Mesenchymal stem cell (in vitro differentiated cells and primary cell): ENCODE results near the gene DMBX1.

Source experiments
- DNase-seq: peaks from one replicate; pipeline ENCODE4 v3.0.0-alpha.2; 2013
- H2AFZ ChIP-seq: one replicate; pipeline ENCODE4 v1.6.1; 2013; ENCODE audit warnings: low read depth, mild to moderate bottlenecking, control low read depth, inconsistent platforms, low read length, moderate library complexity
- H2AK5ac ChIP-seq: 2 replicates; pipeline ENCODE4 v1.6.1; 2013; ENCODE audit warnings: low read length, moderate library complexity, mild to moderate bottlenecking, inconsistent platforms; ENCODE audit not compliant: severe bottlenecking
- H2BK120ac ChIP-seq: one replicate; pipeline ENCODE4 v1.6.1; 2013; ENCODE audit warnings: low read depth, mild to moderate bottlenecking, inconsistent platforms, low read length, moderate library complexity
- H2BK12ac ChIP-seq, 2 experiments: one replicate each; pipeline ENCODE4 v1.6.1; 2013; ENCODE audit warnings: inconsistent platforms in 2 of 2, low read length in 2 of 2, mild to moderate bottlenecking in 2 of 2, moderate library complexity in 2 of 2, control low read depth in 1 of 2
- H2BK15ac ChIP-seq: one replicate; pipeline ENCODE4 v1.6.1; 2013; ENCODE audit warnings: mild to moderate bottlenecking, low read depth, inconsistent platforms; ENCODE audit not compliant: poor library complexity, severe bottlenecking
- H2BK5ac ChIP-seq: 2 replicates; pipeline ENCODE4 v1.6.1; 2013; ENCODE audit warnings: low read depth, mild to moderate bottlenecking, low read length, control low read depth, inconsistent platforms; ENCODE audit not compliant: poor library complexity, severe bottlenecking
- H3K14ac ChIP-seq, 2 experiments: one replicate each; pipeline ENCODE4 v1.6.1; 2013; ENCODE audit warnings: inconsistent platforms in 2 of 2, low read length in 2 of 2, control low read depth in 1 of 2, mild to moderate bottlenecking in 1 of 2, moderate library complexity in 1 of 2
- H3K18ac ChIP-seq, 2 experiments: one replicate each; pipeline ENCODE4 v1.6.1; 2013; ENCODE audit warnings: inconsistent platforms in 2 of 2, low read length in 2 of 2, control low read depth in 1 of 2, low read depth in 1 of 2, mild to moderate bottlenecking in 1 of 2
- H3K23ac ChIP-seq, 2 experiments: one replicate each; pipeline ENCODE4 v1.6.1; 2013; ENCODE audit warnings: inconsistent platforms in 2 of 2, low read length in 2 of 2, mild to moderate bottlenecking in 2 of 2, moderate library complexity in 2 of 2, control low read depth in 1 of 2
- H3K27ac ChIP-seq: 2 replicates; pipeline ENCODE4 v1.5.1; 2013; ENCODE audit warnings: mild to moderate bottlenecking, moderate library complexity, low read length, control low read depth, inconsistent platforms; ENCODE audit not compliant: poor library complexity, severe bottlenecking
- H3K27me3 ChIP-seq, 2 experiments: 2 replicates each; pipeline versions ENCODE4 v1.6.1 to v1.7.0; 2013; ENCODE audit warnings: low read length in 2 of 2, mild to moderate bottlenecking in 2 of 2, moderate library complexity in 2 of 2, control low read depth in 1 of 2, inconsistent platforms in 1 of 2; ENCODE audit not compliant: control insufficient read depth in 1 of 2, insufficient read depth in 1 of 2
- H3K36me3 ChIP-seq, 2 experiments: 2 replicates each; pipeline versions ENCODE4 v1.6.1 to v1.7.0; 2013; ENCODE audit warnings: low read length in 2 of 2, control low read depth in 1 of 2, inconsistent platforms in 1 of 2, low read depth in 1 of 2, mild to moderate bottlenecking in 1 of 2; ENCODE audit not compliant: insufficient read depth in 2 of 2, control insufficient read depth in 1 of 2
- H3K4ac ChIP-seq, 2 experiments: one replicate each; pipeline ENCODE4 v1.6.1; 2013; ENCODE audit warnings: inconsistent platforms in 2 of 2, low read length in 2 of 2, mild to moderate bottlenecking in 2 of 2, moderate library complexity in 2 of 2, control low read depth in 1 of 2, low read depth in 1 of 2
- H3K4me1 ChIP-seq: 2 replicates; pipeline ENCODE4 v1.6.1; 2013; ENCODE audit warnings: low read depth, low read length, control low read depth; ENCODE audit not compliant: control insufficient read depth, insufficient read depth
- H3K4me2 ChIP-seq: 2 replicates; pipeline ENCODE4 v1.6.1; 2013; ENCODE audit warnings: low read length, mild to moderate bottlenecking, inconsistent platforms; ENCODE audit not compliant: poor library complexity, severe bottlenecking
- H3K4me3 ChIP-seq, 2 experiments: 2 replicates each; pipeline versions ENCODE4 v1.5.1 to v1.7.0; 2013; ENCODE audit warnings: low read length in 2 of 2, mild to moderate bottlenecking in 2 of 2, control low read depth in 1 of 2, low read depth in 1 of 2; ENCODE audit not compliant: insufficient read depth in 1 of 2
- H3K79me1 ChIP-seq: replicated peaks from 2 replicates; pipeline ENCODE4 v1.6.1; 2013; ENCODE audit warnings: mild to moderate bottlenecking, control low read depth, low read length, inconsistent platforms; ENCODE audit not compliant: poor library complexity, severe bottlenecking
- H3K9ac ChIP-seq: 2 replicates; pipeline ENCODE4 v1.7.0; 2013; ENCODE audit warnings: mild to moderate bottlenecking, low read length, moderate library complexity
- H3K9me3 ChIP-seq: 2 replicates; pipeline ENCODE4 v1.7.0; 2013; ENCODE audit warnings: mild to moderate bottlenecking, low read length; ENCODE audit not compliant: control insufficient read depth
- H4K8ac ChIP-seq: one replicate; pipeline ENCODE4 v1.6.1; 2013; ENCODE audit warnings: inconsistent platforms, mild to moderate bottlenecking, low read length, moderate library complexity
- H4K91ac ChIP-seq: one replicate; pipeline ENCODE4 v1.6.1; 2013; ENCODE audit warnings: mild to moderate bottlenecking, low read length, inconsistent platforms
- WGBS: methylation state at CpG from one replicate; pipeline ENCODE4 v1.1.7; 2013; ENCODE audit warnings: mixed read lengths; 5-methylcytosine and 5-hydroxymethylcytosine counted together

DMBX1 gene

GRCh38 chr1:46497665-46498064 lies 8.0 kb downstream of the DMBX1 start:
- no peak overlapping the region for H3K9ac ChIP-seq

DNA sequence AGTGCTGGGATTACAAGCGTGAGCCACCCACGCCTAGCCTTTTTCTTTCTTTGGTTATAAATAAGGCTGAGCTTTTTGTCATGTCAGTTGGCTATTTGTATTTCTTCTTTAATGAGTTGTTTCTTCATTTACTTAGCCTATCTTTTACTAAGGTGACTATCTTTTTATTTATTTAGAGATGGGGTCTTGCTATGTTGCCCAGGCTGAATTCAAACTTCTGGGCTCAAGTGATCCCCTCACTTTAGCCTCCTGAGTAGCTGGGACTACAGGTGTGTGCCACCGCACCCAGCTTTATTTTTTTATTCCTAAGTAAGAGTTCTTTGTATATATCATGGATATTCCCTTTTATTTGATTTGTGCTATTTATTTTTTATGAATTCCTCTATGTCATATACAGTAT lies 11.9 kb downstream of the DMBX1 start:
- DNase-seq = no peak
- Histone ChIP-seq H3K36me3 (no peaks in the 10 kb centered on the region), H3K4me1 (no peaks in the 10 kb centered on the region), H2BK15ac (no peak overlapping the region), H2BK5ac (no peak overlapping the region), H2BK120ac (no peak overlapping the region), H2AK5ac (no peak overlapping the region), H3K79me1 (no peaks in the 10 kb centered on the region), H4K91ac (no peak overlapping the region), H3K9ac (no peak overlapping the region), H3K4ac (no peak overlapping the region), H3K9me3 (no peaks in the 10 kb centered on the region), H3K27me3 (peaks cover 42 to 48% of the 10 kb centered on the region in 2 experiments), H3K4me3 (no peak overlapping the region), H2BK12ac (no peak overlapping the region), H3K18ac (no peak overlapping the region), H4K8ac (no peak overlapping the region), H3K4me2 (no peak overlapping the region), H3K23ac (no peak overlapping the region), H3K27ac (no peak overlapping the region), H3K14ac (no peak overlapping the region), H2AFZ (no peak overlapping the region)
- 90% methylated on average over 2 of the region's 3 CpGs for WGBS

More at GRCh38 chr1:46497665-46498064, 8.0 kb downstream of the DMBX1 start:
- Histone ChIP-seq H3K18ac (no peak overlapping the region), H3K4me3 (no peak overlapping the region), H2BK12ac (no peak overlapping the region), H2BK15ac (no peak overlapping the region), H3K79me1 (no peaks in the 10 kb centered on the region), H4K8ac (no peak overlapping the region), H3K23ac (no peak overlapping the region), H3K27ac (no peak overlapping the region), H3K27me3 (peaks cover 69 to 73% of the 10 kb centered on the region in 2 experiments), H2BK5ac (no peak overlapping the region), H3K14ac (no peak overlapping the region), H4K91ac (no peak overlapping the region), H3K36me3 (no peaks in the 10 kb centered on the region), H2BK120ac (no peak overlapping the region), H3K4me2 (no peak overlapping the region), H3K4me1 (no peaks in the 10 kb centered on the region), H2AK5ac (no peak overlapping the region), H3K4ac (no peak overlapping the region), H3K9me3 (no peaks in the 10 kb centered on the region), H2AFZ (no peak overlapping the region)
- 87% methylated on average over 19 of the region's 19 CpGs for WGBS
- no peak for DNase-seq

- no peak overlapping the region for H3K18ac ChIP-seq
- no peak overlapping the region for H2BK15ac ChIP-seq
- H2BK5ac ChIP-seq = no peak overlapping the region
- no peak overlapping the region for H2AK5ac ChIP-seq
- peaks cover 39 to 41% of the 10 kb centered on the region in 2 experiments for H3K27me3 ChIP-seq
- H3K79me1 ChIP-seq = no peaks in the 10 kb centered on the region
- H3K4me2 ChIP-seq = no peak overlapping the region
- H2BK12ac ChIP-seq = no peak overlapping the region
- H3K36me3 ChIP-seq = no peaks in the 10 kb centered on the region
- no peak for DNase-seq
- H3K9ac ChIP-seq = no peak overlapping the region
- H3K14ac ChIP-seq = no peak overlapping the region
- H4K8ac ChIP-seq = no peak overlapping the region
- no peak overlapping the region for H3K4ac ChIP-seq
- no peaks in the 10 kb centered on the region for H3K9me3 ChIP-seq
- H4K91ac ChIP-seq = no peak overlapping the region
- WGBS = 86% methylated on average over 1 of the region's 4 CpGs
- H3K4me1 ChIP-seq = no peaks in the 10 kb centered on the region
- no peak overlapping the region for H3K23ac ChIP-seq
- H3K27ac ChIP-seq = no peak overlapping the region
- no peak overlapping the region for H2BK120ac ChIP-seq
- no peak overlapping the region for H3K4me3 ChIP-seq
- H2AFZ ChIP-seq = no peak overlapping the region
Measured at GRCh38 chr1:46503421-46503820, 13.8 kb downstream of the DMBX1 start.

DNA sequence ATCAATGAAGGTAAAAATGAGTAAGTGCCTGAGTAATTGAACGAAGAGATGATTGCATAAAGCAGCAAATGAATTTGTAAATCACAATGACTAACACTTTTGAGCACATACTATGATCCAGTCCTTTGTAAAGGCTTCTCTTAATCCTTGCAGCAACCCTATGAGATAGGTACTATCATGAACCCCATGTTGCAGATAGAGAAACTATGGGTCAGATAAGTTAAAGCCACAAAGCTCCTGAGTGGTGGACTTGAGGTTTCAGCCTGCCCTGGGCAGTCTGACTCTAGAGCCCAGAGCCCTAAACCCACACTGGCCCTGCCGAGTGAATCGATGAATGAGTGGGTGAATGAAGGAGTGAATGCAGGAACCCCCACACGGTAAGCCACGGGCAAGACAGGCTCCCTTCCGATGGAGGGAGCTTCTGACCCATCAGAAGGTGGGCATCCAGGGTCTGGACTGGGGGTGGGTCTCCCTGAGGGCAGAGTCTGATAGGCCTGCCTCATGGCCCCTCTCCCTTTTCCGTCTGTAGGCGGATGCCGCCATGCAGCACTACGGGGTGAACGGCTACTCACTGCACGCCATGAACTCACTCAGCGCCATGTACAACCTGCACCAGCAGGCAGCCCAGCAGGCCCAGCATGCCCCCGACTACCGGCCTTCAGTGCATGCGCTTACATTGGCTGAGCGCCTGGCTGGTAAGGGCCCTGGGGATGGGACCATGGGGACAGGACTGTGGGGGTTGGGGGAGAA lies 17.0 kb downstream of the DMBX1 start:
- WGBS = 83% methylated on average over 17 of the region's 17 CpGs
- no peak overlapping the region for H2BK15ac ChIP-seq
- no peak for DNase-seq

More for the DNA sequence above, 17.0 kb downstream of the DMBX1 start:
- H3K36me3 ChIP-seq = no peaks in the 10 kb centered on the region
- no peak overlapping the region for H3K4me2 ChIP-seq
- H2BK5ac ChIP-seq = no peak overlapping the region
- H3K9ac ChIP-seq = no peak overlapping the region
- H3K27me3 ChIP-seq = peaks cover 23 to 27% of the 10 kb centered on the region in 2 experiments
- no peak overlapping the region for H3K4ac ChIP-seq
- H2BK12ac ChIP-seq = no peak overlapping the region
- no peaks in the 10 kb centered on the region for H3K4me1 ChIP-seq
- no peak overlapping the region for H3K14ac ChIP-seq
- no peak overlapping the region for H4K91ac ChIP-seq
- no peak overlapping the region for H3K18ac ChIP-seq
- H3K4me3 ChIP-seq = no peak overlapping the region
- H3K27ac ChIP-seq = no peak overlapping the region
- no peaks in the 10 kb centered on the region for H3K9me3 ChIP-seq
- H2AK5ac ChIP-seq = no peak overlapping the region
- no peak overlapping the region for H3K23ac ChIP-seq
- H4K8ac ChIP-seq = no peak overlapping the region
- H2BK120ac ChIP-seq = no peak overlapping the region
- no peaks in the 10 kb centered on the region for H3K79me1 ChIP-seq
- H2AFZ ChIP-seq = no peak overlapping the region
